Peyer's patch (tissue), 4 donors: ENCODE data around the gene GFPT1.

Source experiments
- POLR2A ChIP-seq, 2 donors: fragments of 450-650 bp; IDR thresholded peaks; one replicate each; pipeline ENCODE4 v1.5.1; 2017; ENCODE audit warnings: antibody characterized with exemption in 2 of 2, mild to moderate bottlenecking in 2 of 2, moderate library complexity in 2 of 2
- TF ChIP-seq, protein P1 (sequence below), 6 experiments: fragments of 450-650 bp in 4 of 6; fragments of 200-600 bp in 2 of 6; sonication (generic) in 1 of 6; IDR thresholded peaks; one replicate each; pipeline ENCODE4 v1.5.1; 2017 to 2019; ENCODE audit warnings: antibody characterized with exemption in 6 of 6, mild to moderate bottlenecking in 3 of 6, moderate library complexity in 1 of 6

DNA sequence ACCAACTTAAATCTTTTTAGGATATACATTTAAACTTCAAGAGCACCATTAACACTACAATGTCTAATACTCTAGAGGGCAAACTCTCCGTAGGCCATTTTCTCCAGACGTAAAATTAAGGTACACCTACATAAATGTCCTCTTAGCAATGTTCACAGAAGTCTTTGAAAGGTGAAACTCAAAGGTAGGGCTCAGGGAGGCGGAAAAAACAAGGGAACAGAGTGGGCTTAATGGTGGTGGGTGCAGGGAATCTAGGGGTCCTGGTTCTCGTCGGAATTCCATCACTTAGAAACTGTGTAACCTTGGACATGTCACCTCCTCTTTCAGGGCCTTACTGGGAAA is 49.5 kb upstream of the GFPT1 start:
- TF ChIP-seq, protein P1, sequence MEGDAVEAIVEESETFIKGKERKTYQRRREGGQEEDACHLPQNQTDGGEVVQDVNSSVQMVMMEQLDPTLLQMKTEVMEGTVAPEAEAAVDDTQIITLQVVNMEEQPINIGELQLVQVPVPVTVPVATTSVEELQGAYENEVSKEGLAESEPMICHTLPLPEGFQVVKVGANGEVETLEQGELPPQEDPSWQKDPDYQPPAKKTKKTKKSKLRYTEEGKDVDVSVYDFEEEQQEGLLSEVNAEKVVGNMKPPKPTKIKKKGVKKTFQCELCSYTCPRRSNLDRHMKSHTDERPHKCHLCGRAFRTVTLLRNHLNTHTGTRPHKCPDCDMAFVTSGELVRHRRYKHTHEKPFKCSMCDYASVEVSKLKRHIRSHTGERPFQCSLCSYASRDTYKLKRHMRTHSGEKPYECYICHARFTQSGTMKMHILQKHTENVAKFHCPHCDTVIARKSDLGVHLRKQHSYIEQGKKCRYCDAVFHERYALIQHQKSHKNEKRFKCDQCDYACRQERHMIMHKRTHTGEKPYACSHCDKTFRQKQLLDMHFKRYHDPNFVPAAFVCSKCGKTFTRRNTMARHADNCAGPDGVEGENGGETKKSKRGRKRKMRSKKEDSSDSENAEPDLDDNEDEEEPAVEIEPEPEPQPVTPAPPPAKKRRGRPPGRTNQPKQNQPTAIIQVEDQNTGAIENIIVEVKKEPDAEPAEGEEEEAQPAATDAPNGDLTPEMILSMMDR (IDR thresholded peaks at IDR 0.05) = no peak
- TF ChIP-seq POLR2A (IDR thresholded peaks at IDR 0.05) = no peak
